ENCODE measurements around the gene ALDH7A1. TPM values are rescaled to one million over a fixed set of nuclear protein-coding genes. Genes with fewer than 3 reads are reported as not detected.

The ALDH7A1 gene
- total RNA-seq, 2 experiments from 2014 or later, result 15.4 to 16.9 TPM

DNA sequence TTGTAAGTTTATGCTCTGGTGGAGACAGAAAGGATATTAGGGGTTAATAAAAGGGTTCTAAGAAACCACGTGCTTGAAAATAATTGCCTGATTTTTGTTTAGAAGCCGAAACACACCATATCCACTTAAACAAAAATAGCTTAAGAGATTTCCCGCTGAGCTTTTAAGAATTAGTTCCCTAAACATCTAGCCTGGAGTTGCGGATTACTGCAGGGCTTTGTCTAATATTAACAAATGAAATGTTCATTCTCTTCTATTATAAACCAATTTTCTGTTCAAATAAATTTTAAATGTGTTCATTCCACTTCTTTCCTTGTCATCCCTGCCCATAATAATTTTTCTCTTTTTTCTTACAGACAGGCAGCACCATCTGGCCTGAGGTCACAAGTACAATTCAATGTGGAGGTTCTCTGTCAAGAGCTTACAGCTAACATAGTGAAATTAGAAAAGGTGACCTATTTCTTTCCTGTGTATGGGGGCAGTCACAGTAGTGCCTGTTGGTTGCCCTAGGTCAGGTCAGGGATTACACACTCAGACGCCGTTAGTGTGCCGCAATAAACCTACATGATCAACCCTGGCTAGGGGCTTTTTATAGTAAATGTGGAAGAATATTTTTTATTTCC, 106.5 kb downstream of the ALDH7A1 start:
- Mint-ChIP-seq H3K4me1 (no peaks in the 10 kb centered on the region), H3K27me3 (no peaks in the 10 kb centered on the region), H3K36me3 (peaks cover 2% of the 10 kb centered on the region), H3K27ac (no peak overlapping the region), H3K4me3 (no peak overlapping the region), H3K9me3 (no peaks in the 10 kb centered on the region)
- DNase-seq, result no peak

DNA sequence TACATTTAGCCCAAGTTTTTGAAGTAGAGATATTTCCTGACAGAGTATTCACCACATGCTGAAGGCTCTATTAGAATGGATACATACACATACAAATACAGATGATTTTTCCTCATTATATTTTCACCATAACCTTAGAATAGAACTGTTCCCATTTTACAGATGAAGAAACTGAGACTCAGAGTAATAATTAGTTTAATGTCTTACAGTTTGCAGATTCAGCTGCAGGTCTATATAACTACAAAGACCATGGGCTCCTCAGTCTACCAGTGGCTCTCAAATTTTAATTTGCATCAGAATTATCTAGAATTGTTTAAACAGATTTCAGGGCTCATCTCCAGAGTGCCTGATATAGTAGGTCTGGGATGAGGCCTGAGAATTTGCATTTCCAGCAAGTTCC, 107.4 kb downstream of the ALDH7A1 start:
- no peak for DNase-seq
- H3K4me3 Mint-ChIP-seq, result no peak overlapping the region
- no peaks in the 10 kb centered on the region for H3K27me3 Mint-ChIP-seq
- H3K4me1 Mint-ChIP-seq, result no peaks in the 10 kb centered on the region
- H3K36me3 Mint-ChIP-seq, result peaks cover 7% of the 10 kb centered on the region
- no peak overlapping the region for H3K27ac Mint-ChIP-seq
- H3K9me3 Mint-ChIP-seq, result no peaks in the 10 kb centered on the region

DNA sequence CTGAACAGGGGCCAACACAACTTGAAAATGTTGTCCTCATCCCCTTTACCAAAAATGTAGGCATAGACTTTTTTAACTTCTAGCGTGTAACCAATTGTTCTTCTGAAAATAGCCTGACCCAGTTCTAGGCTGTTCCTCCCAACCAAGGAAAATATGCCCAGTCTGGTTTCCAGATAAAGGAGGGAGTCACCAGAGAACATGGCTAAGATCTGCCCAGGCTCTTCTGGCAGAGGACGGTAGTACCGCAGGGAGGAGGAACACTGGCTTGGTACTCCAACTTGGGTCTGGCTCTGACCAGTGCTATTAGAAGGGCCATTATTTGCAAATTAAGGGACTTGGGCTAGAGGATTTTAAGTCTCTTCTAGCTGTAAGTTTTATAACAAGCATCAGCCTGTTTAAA, 108.7 kb downstream of the ALDH7A1 start:
- no peak for DNase-seq
- H3K36me3 Mint-ChIP-seq, result peaks cover 7% of the 10 kb centered on the region
- no peak overlapping the region for H3K27ac Mint-ChIP-seq

DNA sequence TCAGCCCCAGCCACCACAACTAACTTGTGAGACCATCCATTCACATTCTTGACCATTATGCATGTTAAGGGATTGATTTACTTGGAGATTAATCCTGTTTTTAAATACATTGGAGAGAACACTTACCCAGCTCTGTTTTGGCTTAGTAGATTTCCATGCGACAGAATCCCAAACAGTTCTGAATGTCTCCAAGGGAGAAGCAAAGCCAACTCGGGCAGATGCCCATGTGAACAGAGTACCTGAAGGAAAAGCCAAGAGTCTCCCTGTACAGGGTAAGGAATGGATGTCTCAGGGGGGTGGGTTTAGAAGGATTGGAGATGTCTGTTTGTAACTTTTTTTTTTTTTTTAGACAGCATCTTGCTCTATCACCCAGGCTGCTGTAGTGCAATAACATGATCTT, 110.8 kb downstream of the ALDH7A1 start:
- Mint-ChIP-seq H3K27me3 (no peaks in the 10 kb centered on the region), H3K27ac (no peak overlapping the region), H3K4me1 (no peaks in the 10 kb centered on the region), H3K4me3 (no peak overlapping the region), H3K9me3 (no peaks in the 10 kb centered on the region), H3K36me3 (peaks cover 9% of the 10 kb centered on the region)
- DNase-seq, result no peak

More for the DNA sequence above, 108.7 kb downstream of the ALDH7A1 start:
- Mint-ChIP-seq H3K4me1 (no peaks in the 10 kb centered on the region), H3K4me3 (no peak overlapping the region), H3K27me3 (no peaks in the 10 kb centered on the region), H3K9me3 (no peaks in the 10 kb centered on the region)

DNA sequence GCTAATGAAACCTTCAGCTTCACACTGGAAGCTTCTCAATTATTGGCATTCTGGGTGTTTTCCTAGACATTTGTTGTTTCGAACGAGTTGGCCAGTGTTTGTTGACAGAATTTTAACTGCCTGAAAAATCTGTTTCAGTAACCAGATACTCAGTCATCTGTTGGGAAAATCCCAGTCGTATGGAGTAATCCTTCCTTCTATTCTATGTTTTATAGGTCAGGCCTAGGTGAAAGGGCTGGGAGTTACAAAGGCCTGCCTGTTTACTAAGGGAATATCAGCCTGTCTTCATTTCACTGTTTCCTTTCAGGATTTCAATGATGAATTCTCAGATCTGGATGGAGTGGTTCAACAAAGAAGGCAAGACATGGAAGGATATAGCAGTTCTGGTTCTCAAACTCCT, 111.9 kb downstream of the ALDH7A1 start:
- Mint-ChIP-seq H3K27ac (no peak overlapping the region), H3K27me3 (no peaks in the 10 kb centered on the region), H3K9me3 (no peaks in the 10 kb centered on the region), H3K4me1 (no peaks in the 10 kb centered on the region), H3K36me3 (peaks cover 9% of the 10 kb centered on the region), H3K4me3 (no peak overlapping the region)
- DNase-seq, result no peak

DNA sequence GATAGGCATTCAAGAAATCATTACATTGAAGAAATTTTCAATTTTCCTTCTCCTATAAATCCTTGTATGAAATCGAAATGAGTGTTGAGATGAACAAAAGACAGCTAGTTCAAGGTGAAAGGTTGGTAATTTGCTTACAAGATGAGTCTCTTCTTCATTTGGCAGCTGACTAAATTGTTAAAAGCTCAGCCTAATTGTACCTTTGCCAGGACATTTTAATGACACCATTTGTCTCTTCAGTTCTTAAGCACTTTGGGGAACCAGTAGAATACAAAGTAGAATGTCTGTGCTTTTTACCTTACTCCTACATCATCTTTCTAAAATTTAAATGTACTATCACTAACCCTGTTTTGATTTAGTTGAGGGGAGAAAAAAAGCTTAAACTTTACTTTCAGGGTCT, 112.4 kb downstream of the ALDH7A1 start:
- DNase-seq, result no peak
- no peaks in the 10 kb centered on the region for H3K27me3 Mint-ChIP-seq
- peaks cover 9% of the 10 kb centered on the region for H3K36me3 Mint-ChIP-seq
- no peaks in the 10 kb centered on the region for H3K4me1 Mint-ChIP-seq
- no peaks in the 10 kb centered on the region for H3K9me3 Mint-ChIP-seq
- no peak overlapping the region for H3K4me3 Mint-ChIP-seq
- H3K27ac Mint-ChIP-seq, result no peak overlapping the region

DNA sequence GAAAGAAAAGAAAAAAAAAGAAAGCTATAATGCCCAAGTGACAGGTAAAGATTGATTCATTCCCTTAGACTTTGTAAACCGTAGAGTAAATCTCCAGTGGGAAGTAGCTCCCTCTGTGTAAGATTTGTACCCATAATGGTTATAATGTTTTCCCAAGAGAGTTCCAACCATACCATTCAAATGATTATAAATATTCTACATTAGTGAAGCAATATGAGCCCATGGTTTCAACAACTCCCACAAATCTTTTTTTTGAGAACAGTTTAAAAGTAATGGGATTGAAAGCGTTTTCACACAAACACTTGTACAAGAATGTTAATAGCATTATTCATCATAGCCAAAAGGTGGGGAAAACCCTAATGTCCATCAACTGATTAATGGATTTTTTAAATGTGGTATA, 113.8 kb downstream of the ALDH7A1 start:
- Mint-ChIP-seq H3K27ac (no peak overlapping the region), H3K27me3 (no peaks in the 10 kb centered on the region), H3K4me1 (no peaks in the 10 kb centered on the region), H3K4me3 (no peak overlapping the region), H3K9me3 (no peaks in the 10 kb centered on the region), H3K36me3 (peaks cover 7% of the 10 kb centered on the region)
- DNase-seq, result no peak

Other genes starting within 250 kb of the ALDH7A1 start
- gene GRAMD2B, start 171.8 kb downstream of the ALDH7A1 start, total RNA-seq, result 1 to 10 TPM; 7.4 to 7.7 TPM
- gene PHAX, start 5.7 kb upstream of the ALDH7A1 start, total RNA-seq, result 10 to 100 TPM; 62.3 to 69.6 TPM
- 100 to 1,000 TPM; 229 to 231 TPM for gene LMNB1, start 181.9 kb upstream of the ALDH7A1 start, total RNA-seq